ENCODE data around the gene GLRX. TPM values are rescaled to one million over a fixed set of nuclear protein-coding genes. Genes with fewer than 3 reads are reported as not detected.

GLRX gene
- total and polyA plus RNA-seq, 2 of the 13 experiments (the other 11 are each of a cell fraction or from before 2014, with no cell fraction given): 63.8 to 499 TPM

- TF ChIP-seq ZNF569 (CRISPR knock-in tag; IDR thresholded peaks at IDR 0.05; ENCODE audit: borderline replicate concordance): 0 out of 2 replicates have a peak, but pooled peaks have one; percentile 49
- TF ChIP-seq HMGXB3 (CRISPR knock-in tag; IDR thresholded peaks at IDR 0.05; ENCODE audit: borderline replicate concordance): peak; percentile 53
- TF ChIP-seq SRF (IDR thresholded peaks at IDR 0.05; ENCODE audit: low read depth, low read length): no peak
- peak; percentile 36; the same call in 1 of the 2 replicates for TF ChIP-seq ZNF281 (CRISPR knock-in tag; IDR thresholded peaks at IDR 0.05; ENCODE audit: borderline replicate concordance)
- TF ChIP-seq BCL3 (CRISPR knock-in tag; IDR thresholded peaks at IDR 0.05): peak; percentile 63; the same call in 1 of the 2 replicates
- TF ChIP-seq NONO (IDR thresholded peaks at IDR 0.05): no peak
- TF ChIP-seq NONO (CRISPR knock-in tag; conservative IDR thresholded peaks at IDR 0.05): no peak; the same call in 1 of the 2 replicates
- TF ChIP-seq ZNF792 (CRISPR knock-in tag; IDR thresholded peaks at IDR 0.05): peak; percentile 83
- TF ChIP-seq KLF11 (CRISPR knock-in tag; IDR thresholded peaks at IDR 0.05): peak; percentile 80; the same call in 1 of the 2 replicates
- TF ChIP-seq RBM22 (optimal IDR thresholded peaks at IDR 0.05; ENCODE audit: low read length): no peak
- no peak for TF ChIP-seq KLF13 (CRISPR knock-in tag; IDR thresholded peaks at IDR 0.05)
- TF ChIP-seq NFRKB (IDR thresholded peaks at IDR 0.05): no peak
- TF ChIP-seq MTA3 (CRISPR knock-in tag; IDR thresholded peaks at IDR 0.05): no peak
- no peak; the same call in 1 of the 2 replicates for TF ChIP-seq ZXDC (CRISPR knock-in tag; IDR thresholded peaks at IDR 0.05)
- TF ChIP-seq KLF9 (CRISPR knock-in tag; IDR thresholded peaks at IDR 0.05; ENCODE audit: low read depth): peak; percentile 81; the same call in 1 of the 2 replicates
- TF ChIP-seq ZNF20 (CRISPR knock-in tag; IDR thresholded peaks at IDR 0.05): no peak
- peak; percentile 68 for TF ChIP-seq KAT8 (CRISPR knock-in tag; IDR thresholded peaks at IDR 0.05)
- TF ChIP-seq RARG (CRISPR knock-in tag; IDR thresholded peaks at IDR 0.05; ENCODE audit: low read depth): 0 out of 2 replicates have a peak, but pooled peaks have one; percentile 57
These were observed 34.8 kb upstream of the GLRX start (continued) for GRCh38 chr5:95857185-95857945.

Measured in HepG2 (cell line).